OCI-LY1 (cell line): Measurements from ENCODE around the gene IQCM.

Experiments
- H2AFZ ChIP-seq: fragments of 200-600 bp; sonication (generic), shearing (Covaris generic); 2 replicates; pipeline ENCODE4 v1.6.0; 2014; ENCODE audit warnings: antibody characterized with exemption, mild to moderate bottlenecking, low read length
- H3F3A ChIP-seq: fragments of 200-600 bp; sonication (generic), shearing (Covaris generic); 2 replicates; pipeline ENCODE4 v1.6.0; 2014; ENCODE audit warnings: mild to moderate bottlenecking, antibody characterized with exemption, low read length, moderate library complexity; ENCODE audit not compliant: insufficient read depth
- H3K27ac ChIP-seq: fragments of 200-600 bp; sonication (generic); 2 replicates; pipeline ENCODE4 v1.5.1; 2014; ENCODE audit warnings: low read length, mixed run types, mild to moderate bottlenecking, low read depth; ENCODE audit not compliant: poor library complexity, severe bottlenecking
- H3K27me3 ChIP-seq: fragments of 200-600 bp; sonication (generic); 2 replicates; pipeline ENCODE4 v1.6.0; 2014; ENCODE audit warnings: antibody characterized with exemption, mild to moderate bottlenecking, low read length, moderate library complexity; ENCODE audit not compliant: insufficient read depth
- H3K36me3 ChIP-seq: fragments of 200-600 bp; sonication (generic); 2 replicates; pipeline ENCODE4 v1.6.1; 2014; ENCODE audit warnings: mild to moderate bottlenecking, antibody characterized with exemption, low read length, moderate library complexity, mixed read lengths; ENCODE audit not compliant: insufficient read depth
- H3K4me1 ChIP-seq: fragments of 200-600 bp; sonication (generic); 2 replicates; pipeline ENCODE4 v1.5.1; 2014; ENCODE audit warnings: mild to moderate bottlenecking, low read length, moderate library complexity; ENCODE audit not compliant: insufficient read depth, severe bottlenecking
- H3K4me2 ChIP-seq: fragments of 200-600 bp; sonication (generic), shearing (Covaris generic); 2 replicates; pipeline ENCODE4 v1.6.1; 2014; ENCODE audit warnings: low read length
- H3K4me3 ChIP-seq: fragments of 200-600 bp; sonication (generic); 2 replicates; pipeline ENCODE4 v1.5.1; 2014; ENCODE audit warnings: low read length, low read depth, mild to moderate bottlenecking, mixed read lengths; ENCODE audit not compliant: poor library complexity, severe bottlenecking
- H3K79me2 ChIP-seq: fragments of 200-600 bp; shearing (Covaris generic); 2 replicates; pipeline ENCODE4 v1.6.1; 2016; ENCODE audit warnings: mixed run types, low read length, mixed read lengths; ENCODE audit not compliant: insufficient read depth
- H3K9ac ChIP-seq: fragments of 200-600 bp; sonication (generic), shearing (Covaris generic); 2 replicates; pipeline ENCODE4 v1.6.1; 2014; ENCODE audit warnings: mild to moderate bottlenecking, low read length, mixed read lengths
- H3K9me2 ChIP-seq: fragments of 200-600 bp; sonication (generic), shearing (Covaris generic); 2 replicates; pipeline ENCODE4 v1.6.1; 2014; ENCODE audit warnings: low read depth, mild to moderate bottlenecking, low read length, mixed read lengths
- H3K9me3 ChIP-seq: fragments of 200-600 bp; shearing (Covaris generic); 2 replicates; pipeline ENCODE4 v1.6.1; 2014; ENCODE audit warnings: low read length, mixed read lengths
- H4K20me1 ChIP-seq: fragments of 200-600 bp; sonication (generic), shearing (Covaris generic); 2 replicates; pipeline ENCODE4 v1.6.0; 2016; ENCODE audit warnings: mild to moderate bottlenecking, low read length; ENCODE audit not compliant: insufficient read depth
- CTCF ChIP-seq: fragments of 200-600 bp; sonication (generic), shearing (Covaris generic); IDR thresholded peaks from 2 replicates; pipeline ENCODE4 v1.5.1; 2017; ENCODE audit warnings: mild to moderate bottlenecking, antibody characterized with exemption, low read length, moderate library complexity, mixed read lengths
- EZH2 ChIP-seq: fragments of 200-600 bp; sonication (generic), shearing (Covaris generic); IDR thresholded peaks from 2 replicates; pipeline ENCODE4 v1.8.0; 2017; ENCODE audit warnings: borderline replicate concordance, mixed run types, mild to moderate bottlenecking, antibody characterized with exemption, low read length, moderate library complexity, mixed read lengths

IQCM gene

GRCh38 chr4:149322203-149322602 is 493.4 kb downstream of the IQCM start:
- Histone ChIP-seq H3K9me3 (peaks cover 7% of the 10 kb centered on the region), H3F3A (no peaks in the 10 kb centered on the region), H3K27ac (no peak overlapping the region), H3K4me3 (no peak overlapping the region), H3K36me3 (no peaks in the 10 kb centered on the region), H3K9me2 (no peaks in the 10 kb centered on the region), H3K4me2 (no peak overlapping the region), H3K4me1 (no peaks in the 10 kb centered on the region), H3K9ac (no peak overlapping the region), H3K79me2 (no peaks in the 10 kb centered on the region), H2AFZ (no peak overlapping the region), H4K20me1 (no peaks in the 10 kb centered on the region), H3K27me3 (no peaks in the 10 kb centered on the region)
- no peak for TF ChIP-seq CTCF
- no peak for TF ChIP-seq EZH2

GRCh38 chr4:149321438-149321837 is 494.2 kb downstream of the IQCM start:
- TF ChIP-seq EZH2: no peak
- TF ChIP-seq CTCF: no peak
- no peak overlapping the region for H3K9ac ChIP-seq
- H3K4me2 ChIP-seq: no peak overlapping the region

GRCh38 chr4:149311076-149311475 is 504.6 kb downstream of the IQCM start:
- Histone ChIP-seq H3K4me1 (no peaks in the 10 kb centered on the region), H3F3A (no peaks in the 10 kb centered on the region), H3K9me3 (no peaks in the 10 kb centered on the region), H3K4me2 (no peak overlapping the region), H3K9ac (no peak overlapping the region), H3K27me3 (no peaks in the 10 kb centered on the region), H3K36me3 (no peaks in the 10 kb centered on the region), H3K4me3 (no peak overlapping the region), H3K79me2 (no peaks in the 10 kb centered on the region), H3K9me2 (no peaks in the 10 kb centered on the region), H2AFZ (no peak overlapping the region), H3K27ac (no peak overlapping the region), H4K20me1 (no peaks in the 10 kb centered on the region)
- TF ChIP-seq CTCF (no peak), EZH2 (no peak)

More at GRCh38 chr4:149321438-149321837, 494.2 kb downstream of the IQCM start:
- Histone ChIP-seq H3K27ac (no peak overlapping the region), H3K4me1 (no peaks in the 10 kb centered on the region), H3K9me2 (no peaks in the 10 kb centered on the region), H4K20me1 (no peaks in the 10 kb centered on the region), H3K9me3 (peaks cover 7% of the 10 kb centered on the region), H3K4me3 (no peak overlapping the region), H2AFZ (no peak overlapping the region), H3K36me3 (no peaks in the 10 kb centered on the region), H3F3A (no peaks in the 10 kb centered on the region), H3K79me2 (no peaks in the 10 kb centered on the region), H3K27me3 (no peaks in the 10 kb centered on the region)
